GM21723 (cell line): ENCODE results near the gene HOXA1.

Source experiments
- ATAC-seq: cut with Tn5 transposase; IDR thresholded peaks from one replicate; pipeline ENCODE4 v1.9.1; 2021; ENCODE audit warnings: mild to moderate bottlenecking, moderate library complexity; ENCODE audit not compliant: unreplicated experiment

HOXA1 gene

DNA sequence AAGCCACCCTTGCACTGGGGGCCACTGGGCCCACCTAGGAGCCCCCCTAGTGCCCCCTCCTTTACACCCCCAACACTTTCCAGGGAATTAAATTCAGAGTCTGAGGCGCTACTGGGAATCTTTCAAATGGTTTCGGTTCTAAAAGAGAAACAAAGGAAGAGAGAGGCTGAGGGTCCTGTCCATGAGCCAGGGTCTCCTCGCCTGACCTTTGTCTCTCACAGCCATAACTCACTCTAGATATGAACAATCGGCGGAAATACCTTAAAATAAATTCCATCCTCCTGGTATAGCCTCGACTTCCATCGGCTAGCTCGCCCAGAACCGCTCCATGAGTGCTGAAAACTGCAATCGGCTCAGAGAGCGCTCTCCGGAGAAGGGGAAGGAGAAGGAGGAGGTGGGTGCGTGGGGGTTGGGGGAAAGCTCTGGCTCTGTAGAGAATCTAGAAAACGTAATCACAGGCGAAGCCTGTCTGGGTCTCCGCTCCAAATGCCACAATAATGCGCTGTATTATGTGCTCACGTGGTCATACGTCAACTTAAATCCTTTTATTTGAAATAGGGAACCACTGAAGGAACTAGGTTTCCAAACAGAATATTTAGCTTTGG is 22.2 kb upstream of the HOXA1 start:
- ATAC-seq = no peak

DNA sequence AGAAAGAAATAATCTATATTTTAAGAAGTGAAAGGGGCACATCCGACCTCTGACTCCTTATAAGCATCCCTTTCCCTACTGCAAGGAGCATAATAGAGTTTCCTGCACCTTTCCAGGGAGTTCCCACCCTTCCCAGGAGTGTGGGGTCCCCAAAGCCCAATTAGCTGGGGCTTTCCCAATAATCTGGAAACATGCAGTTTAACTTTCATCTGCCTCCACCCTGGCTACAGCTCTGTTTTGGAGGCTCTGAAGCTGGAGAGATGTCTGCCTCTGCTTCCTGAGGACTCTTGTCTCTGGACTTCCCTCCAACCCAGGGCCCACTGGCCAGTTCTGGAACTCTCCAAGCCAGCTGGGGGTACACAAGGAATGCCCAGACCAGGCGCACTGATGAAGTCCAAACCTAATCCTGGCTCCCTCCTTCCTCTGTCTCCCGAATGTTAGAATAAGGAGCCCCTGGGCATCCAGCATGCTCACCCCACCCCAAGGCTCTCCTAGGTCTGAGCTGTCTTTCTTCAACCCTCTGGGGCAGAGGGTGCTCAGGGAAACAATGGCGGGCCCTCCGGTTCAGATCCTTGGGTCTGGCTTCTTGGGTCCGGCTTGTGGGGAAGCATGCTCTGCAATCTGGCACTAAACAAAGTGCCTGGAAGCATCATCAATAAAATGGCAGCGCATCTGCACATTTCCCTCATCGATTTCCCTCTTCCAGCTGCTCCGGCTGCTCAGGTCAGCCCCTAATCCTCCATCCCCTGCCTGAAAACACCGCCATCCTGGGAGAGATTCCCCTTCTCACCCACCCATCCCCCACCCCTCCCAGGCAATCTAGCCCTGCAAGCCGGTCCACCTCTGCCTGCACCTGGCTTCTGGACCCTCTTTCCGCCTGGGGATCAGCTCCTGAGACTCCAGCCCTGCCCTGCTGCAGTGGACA is 21.4 kb upstream of the HOXA1 start:
- ATAC-seq = no peak

DNA sequence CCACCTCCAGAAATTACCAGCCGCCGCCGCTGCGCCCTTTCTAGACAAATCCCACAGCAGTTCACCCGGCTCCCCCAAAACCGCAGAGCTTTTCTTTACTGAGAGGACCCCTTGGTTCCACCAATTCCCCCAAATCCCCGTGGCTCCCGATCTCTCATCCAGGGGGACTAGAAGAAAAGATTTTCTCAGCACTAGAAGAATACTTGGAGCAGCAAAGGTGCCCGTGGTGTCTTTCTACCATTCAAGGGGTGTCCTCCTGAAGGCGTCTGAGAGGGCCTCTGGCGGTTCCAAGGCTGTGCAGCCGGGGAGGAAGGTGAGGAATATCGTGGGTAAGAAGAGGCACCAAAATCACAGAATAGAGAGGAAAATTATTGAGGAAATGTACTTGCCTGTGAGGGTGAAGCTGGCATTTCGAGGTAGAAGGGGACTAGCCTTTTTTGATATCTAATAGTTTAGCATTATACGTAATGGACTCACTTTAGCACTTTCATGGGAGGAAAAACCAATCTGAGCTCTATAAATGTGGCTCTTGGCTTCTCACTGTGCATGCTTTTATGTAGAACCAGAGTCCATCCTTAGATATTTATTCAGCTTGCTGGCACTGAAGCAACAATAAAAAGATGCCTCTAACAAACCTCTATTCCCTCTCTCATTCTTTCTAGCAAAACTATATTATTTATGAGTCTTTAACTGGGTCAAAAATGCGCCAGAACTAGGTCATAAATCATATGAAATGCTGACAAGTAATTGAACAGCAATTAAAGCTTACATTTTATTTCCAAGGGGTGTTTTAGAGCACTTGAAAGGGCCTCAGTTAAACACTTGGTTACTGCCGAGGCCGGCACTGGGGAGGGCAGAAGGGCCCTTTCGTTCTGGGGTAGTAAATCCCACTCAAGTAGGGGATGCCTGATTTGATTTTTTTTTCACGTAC is 20.5 kb upstream of the HOXA1 start:
- ATAC-seq = no peak

DNA sequence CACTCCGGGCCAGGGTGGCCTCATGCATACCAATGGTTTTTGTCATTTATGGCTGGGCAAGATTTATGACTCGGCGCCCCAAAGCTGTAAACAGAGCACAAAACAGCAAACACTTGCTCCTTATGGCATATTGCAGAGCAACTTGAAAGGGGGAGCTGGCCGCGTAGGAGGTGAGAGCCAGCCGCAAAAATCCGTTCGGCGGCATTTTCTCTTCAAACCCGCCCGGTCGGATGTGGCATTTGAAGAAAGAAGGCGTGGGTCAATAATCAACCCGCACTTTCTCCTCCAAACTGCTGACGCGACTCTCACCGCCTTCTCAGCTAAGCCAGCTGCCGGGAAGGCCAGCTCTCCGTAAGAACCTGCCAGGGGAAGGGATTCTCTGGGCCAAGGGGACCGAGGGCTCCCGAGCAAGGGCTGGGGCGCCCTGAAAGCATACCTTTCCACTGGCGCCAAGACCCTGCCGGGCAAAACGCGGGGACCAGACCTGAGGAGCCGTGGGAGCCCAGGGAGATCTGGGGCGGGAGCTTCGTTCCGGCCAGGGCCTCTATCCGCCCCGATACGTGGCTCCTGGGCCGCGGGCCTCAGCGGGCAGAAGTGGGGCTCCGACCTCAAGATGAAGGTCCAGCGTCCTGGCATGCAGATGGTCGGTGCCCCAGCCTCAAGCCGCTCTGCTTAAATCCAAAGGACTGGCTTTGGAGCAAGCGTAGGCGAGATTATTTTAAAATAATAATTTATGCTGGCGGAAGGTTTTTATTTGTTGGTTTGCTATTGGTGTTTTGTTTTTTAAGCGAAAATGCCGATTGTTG is 19.6 kb upstream of the HOXA1 start:
- no peak for ATAC-seq

DNA sequence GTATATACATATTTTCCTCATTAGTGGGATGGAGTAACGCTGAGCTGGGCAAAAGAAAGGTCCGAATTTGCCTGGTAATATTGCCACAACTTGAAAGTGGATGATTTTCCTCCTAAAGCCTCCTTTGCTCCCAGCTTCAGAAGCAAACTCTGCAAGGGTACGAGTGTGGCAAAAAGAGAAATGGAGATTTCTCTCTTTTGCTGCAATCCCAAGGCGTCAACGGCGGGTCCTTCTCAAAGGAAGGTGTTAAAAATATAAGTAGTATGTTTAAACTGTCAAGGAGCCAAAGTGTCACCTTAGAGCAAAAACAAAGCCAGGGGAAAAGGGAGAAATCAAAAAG is 19.1 kb upstream of the HOXA1 start:
- ATAC-seq = no peak

DNA sequence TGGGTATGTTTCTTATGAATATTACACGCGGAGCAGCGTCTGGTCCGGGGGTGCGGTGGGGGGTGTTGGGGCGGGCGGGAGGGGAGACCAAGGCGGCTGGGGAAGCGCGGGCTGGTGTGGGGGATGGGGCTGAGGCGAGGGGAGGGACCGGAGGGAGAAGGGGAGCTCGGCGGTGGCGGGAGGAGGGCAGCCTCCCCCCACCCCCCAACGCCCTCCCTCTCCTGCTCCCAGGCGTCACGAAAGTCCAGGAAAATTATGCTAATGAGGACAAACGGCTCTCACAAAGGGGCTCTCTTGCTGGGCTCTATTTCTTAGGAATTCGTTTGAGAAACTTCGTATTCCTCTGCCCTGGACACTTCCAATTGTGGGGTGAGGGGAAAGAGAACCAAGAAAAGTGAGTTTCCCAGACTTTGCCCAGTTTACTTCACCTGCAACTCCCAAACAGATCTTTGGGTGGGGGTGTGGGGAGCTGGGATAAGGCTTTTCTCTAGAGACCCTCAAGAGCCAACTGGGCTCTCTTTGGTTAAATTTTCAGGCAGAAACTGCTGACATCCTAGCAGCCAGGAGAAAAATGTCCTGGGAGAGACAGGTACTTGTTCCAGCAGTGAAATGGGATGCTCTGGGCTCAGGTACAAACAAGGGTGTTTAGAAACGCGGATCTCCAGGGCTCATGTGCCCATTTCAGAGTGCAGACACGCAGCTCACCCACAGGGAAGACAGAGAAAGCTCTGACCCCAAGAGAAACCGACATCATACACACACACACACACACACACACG is 18.4 kb upstream of the HOXA1 start:
- no peak for ATAC-seq

DNA sequence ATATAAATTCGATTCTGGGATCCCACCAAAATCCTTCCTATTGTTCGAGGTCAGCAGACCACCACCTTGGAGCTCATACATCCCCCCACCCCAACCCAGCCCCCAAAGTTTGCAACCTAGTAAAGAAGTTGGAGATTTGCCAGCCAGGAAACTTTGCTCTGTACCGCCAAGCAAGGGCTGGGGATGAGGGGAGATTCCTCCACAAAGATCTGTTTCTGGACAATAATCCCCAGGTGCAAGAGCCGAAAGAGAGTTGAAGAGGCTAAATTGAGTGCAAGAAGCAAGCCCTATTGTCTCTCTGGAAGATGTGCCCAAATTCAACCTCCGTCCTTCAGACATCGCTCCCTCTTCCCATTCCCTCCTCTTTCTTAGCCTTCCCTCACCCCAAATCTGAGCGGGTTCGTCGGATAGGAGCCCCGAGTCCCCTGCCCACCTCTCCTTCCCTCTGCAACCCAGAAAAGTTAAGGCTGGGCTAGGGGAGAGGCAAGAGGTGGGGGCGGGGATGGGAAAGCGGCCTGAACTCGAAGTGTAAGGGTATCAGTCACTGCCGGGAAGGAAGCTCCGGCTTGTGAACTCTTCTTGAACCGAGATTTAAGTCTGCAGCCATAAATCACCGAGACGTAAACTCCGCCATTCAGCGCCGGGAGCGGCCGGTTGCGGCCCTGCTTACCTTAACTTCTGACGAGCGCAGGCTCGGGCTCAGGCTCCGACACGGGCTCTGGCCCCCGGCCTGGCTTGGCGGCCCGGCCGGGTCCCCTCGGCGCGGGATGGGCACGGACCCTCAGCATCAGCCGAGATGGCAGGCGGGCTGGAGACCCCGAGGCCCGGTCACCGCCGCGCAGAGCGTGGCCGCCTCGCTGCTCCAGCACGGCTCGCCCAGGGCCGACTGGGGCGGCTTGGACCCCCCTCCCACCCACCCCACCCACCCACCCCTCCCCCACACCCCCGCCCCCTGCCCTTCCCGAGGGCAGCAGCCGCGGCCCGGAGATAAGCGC is 17.5 kb upstream of the HOXA1 start:
- no peak for ATAC-seq

DNA sequence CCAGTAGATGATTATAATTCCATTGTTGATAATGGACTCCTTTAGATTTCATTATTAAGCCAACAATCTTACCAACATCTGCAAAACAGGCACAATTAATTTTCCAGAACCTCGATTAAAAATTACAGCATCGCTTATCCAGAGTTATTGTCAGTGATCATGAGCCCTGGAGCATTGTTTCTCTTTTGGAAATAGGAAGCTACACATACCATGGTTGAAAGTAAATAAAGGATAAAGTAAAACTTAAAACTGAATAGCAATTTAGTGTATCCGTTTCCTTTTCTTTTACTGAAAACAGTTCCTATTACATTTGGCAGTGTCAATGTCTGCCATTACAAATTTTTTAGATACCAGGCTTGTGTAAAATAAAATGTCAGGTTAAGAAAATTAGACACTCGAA is 16.6 kb upstream of the HOXA1 start:
- no peak for ATAC-seq

DNA sequence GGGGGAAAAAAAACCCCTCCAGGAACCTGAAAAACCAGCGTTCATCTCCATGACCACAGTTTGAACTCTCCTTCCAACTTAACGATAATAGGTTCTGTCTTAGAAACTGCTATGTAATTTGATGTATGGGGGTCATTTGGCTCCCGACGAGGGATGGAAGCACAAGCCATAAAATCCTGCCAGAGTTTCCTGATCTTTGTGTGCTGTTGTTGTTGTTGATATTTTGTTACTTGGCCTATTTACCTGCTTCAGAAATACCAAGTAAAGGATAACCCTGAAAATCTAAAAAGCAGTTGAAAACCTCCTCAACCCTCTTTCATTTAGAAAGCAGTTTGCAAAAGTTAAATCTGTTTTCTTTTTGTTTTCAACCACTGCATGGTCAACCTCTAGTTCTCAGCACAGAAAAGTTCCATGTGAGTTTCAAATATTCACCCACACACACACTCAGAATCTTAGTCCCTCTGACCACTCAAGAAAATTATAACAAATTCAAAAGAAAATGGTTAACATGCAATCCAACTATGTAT is 16.0 kb upstream of the HOXA1 start:
- no peak for ATAC-seq

DNA sequence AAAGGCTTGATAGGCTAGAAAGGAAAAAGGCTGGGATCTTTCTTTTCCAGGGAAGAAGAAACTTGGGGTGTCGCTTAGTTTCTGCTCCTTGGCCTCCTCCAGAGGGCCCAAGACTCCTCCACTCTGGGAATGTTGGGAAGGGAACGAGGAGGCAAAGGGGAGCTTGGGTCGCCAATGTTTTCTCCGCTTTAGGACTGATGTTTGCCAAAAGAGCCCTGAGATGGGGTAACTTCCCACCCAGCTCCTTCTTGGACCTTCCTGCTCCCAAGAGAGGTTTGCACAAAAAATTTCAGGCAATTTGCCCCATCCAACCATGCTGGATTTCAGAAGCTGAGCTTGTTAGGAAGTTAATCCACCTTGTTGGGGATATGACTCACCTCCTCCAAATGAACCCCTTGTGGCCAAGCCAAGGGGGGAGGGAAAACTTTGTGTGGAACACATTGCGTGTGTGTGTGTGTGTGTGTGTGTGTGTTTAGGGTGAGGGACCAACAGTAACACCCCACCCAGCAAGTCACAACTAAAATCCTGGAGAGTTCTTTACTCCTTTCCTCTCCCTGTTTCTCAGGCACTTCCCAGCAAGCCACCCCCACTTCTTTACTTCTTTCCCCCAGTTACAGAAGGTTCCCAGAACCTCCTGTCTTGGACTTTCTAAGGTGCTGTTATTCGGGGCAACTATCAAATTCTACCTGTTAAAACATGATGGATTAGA is 15.4 kb upstream of the HOXA1 start:
- no peak for ATAC-seq

DNA sequence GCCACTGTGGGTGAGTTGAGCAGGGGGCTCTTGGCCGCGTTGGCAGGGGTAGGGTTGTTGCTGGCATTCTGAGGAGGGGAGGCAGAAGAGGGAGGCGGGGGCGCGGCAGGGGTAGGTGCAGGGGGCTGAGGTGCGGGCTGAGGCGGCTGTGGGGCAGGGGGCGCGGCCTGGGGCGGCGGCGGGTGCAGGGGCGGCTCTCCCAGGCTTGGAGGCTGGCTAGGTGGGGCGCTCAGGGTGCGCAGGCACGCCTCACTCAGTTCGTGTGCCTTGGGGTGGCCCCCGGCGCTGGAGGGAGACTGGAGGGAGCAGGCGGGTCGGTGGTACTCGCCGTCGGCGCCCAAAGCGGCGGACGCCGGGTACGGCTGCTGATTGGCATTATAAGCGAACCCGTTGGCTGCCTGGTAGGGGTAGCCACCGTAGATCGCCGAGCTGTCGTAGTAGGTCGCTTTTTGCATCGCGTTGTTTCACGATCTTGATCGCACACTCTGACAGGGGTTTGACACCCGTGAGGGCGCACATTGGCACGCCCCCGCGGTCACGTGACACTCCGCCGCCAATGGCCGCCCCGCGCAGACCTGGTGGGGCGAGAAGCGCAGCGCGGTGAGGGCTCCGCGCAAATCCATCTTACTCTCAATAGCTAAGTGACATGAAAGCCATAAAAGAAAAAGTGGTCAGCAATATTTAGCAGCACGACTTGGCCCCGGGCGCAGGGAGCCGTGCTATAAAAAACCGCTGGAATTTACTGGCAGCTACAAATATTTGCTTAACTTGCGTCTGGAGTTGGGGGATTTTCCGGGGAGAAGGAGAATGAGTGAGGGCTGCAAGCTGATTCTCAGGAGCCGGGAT is 14.6 kb upstream of the HOXA1 start:
- ATAC-seq = no peak

DNA sequence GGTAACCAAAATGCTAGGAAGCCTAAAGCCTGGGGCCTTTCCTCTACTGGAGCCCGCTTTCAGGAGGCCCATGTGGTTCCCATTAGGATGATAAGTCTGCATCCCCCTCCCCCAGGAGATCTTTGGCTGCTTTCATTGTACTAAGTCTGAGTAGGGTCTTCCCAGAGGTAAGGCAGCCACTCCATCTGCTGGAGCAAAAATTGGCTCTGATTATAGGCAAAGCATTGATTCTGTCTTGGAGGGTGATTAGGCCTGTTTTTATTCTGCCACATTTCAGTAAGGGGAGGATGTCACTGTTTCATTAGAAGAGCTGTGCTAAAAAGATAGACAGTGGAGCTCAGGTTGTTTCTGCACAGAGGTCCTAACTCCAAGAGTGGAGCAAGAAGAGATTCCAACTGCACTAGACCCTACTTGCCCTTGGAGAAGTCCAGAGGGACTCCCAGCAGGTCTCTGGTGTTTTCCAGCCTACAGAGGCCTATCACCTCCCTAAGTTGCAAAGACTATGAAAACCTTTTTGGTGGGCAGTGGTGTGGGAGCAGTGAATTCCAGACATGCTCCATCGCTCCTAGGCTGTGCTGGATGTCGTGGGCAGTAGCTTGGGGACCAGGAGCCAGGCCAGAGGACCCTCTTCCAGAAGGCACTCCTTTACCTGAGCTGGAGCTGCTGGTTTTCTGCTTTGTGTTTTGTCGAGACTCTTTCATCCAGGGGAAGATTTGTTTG is 13.8 kb upstream of the HOXA1 start:
- ATAC-seq = no peak

DNA sequence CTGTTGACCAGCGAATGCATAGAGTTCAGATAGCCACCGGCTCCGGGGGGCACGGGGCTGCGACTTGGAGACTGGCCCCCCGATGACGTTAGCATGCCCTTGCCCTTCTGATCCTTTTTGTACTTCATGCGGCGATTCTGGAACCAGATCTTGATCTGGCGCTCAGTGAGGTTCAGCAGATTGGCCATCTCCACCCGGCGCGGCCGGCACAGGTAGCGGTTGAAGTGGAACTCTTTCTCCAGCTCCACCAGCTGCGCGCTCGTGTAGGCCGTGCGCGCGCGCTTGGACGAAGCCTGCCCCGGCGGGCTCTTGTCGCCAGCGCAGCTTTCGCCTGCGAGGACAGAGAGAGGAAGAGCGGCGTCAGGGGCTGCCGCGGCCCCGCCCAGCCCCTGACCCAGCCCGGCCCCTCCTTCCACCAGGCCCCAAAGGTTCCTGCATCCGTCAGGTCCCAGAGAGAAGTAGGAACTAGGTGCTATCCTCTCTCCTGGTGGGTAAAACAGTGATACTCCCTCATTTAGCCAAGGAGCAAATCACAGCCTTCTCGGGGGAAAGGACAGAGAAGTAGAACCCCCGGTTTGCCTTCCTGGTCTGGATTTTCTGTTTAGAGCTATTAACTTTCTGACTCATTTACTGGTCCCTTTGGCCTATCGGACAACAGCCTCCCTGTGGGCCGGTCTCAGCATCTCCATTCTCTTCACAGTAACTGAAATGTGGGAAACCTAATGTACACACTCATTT is 12.8 kb upstream of the HOXA1 start:
- no peak for ATAC-seq

DNA sequence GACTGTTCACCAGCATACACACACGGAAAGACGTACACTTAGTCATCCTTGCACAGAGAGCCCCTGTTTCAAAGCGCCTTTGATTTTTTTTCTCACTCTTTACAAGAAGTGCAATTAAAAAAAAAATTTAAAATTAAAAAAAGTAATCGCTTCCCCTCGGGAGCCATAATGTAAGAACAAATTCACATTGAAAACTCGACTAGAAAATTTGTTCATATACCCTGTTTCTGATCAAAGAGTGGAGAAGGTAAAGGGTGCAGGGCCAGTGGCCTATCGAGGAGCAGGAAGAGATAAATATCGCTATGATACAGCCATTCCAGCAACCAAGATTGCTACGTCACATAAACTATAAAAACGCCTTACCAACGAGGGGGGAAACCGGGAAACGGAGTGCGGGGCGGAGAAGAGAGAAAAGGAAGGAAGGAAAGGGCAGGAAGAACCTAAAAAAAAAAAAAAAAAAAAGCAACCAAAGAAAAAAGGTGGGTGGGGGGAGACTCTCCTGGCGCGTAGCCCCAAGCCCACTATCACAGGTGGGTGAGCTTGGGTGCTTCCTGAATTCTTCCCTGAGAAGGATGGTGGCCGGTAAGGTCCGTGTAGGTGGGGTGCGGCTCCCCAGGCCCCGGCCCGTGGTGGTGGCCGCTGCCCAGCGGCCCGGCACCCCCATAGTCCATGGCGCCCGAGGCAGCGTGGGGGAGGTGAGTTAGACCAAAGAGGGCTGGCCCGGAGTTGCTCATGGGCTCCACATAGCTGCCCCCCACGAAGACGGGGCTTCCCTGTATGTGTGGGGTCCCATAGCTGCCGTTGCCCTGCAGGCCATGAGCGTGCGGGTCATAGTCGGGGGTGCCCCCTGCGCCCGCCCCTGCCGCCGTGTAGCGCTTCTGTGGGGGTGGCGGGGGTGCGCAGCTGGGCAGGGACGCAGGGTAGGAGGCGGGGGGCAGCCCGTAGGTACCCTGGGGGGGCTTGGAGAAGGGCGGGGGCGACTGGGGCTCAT is 11.9 kb upstream of the HOXA1 start:
- no peak for ATAC-seq

DNA sequence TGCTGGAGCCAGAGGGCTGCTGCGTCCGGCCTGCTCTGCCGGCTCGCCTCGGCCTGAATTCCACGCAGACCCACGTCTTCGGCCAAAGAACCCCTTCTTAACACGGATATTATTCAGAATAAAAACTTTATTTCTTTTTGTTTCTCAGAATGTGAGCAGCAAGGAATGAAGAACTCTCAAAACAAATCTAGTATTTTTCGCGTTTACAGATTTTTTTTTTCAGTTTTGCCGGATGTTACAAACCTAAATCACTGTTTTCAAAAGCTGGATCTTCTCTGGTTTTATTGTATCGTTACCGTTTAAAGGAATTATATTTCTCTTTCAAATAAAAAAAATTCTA is 11.1 kb upstream of the HOXA1 start:
- ATAC-seq = no peak
